ENCODE data around the gene MAPK4. TPM values are rescaled to one million over a fixed set of nuclear protein-coding genes. Genes with fewer than 3 reads are reported as not detected.

Gene MAPK4
- total RNA-seq, 1 donor from 2014 or later: not detected

- intact Hi-C loops (cut with micrococcal nuclease): no loop called here
- Mint-ChIP-seq H3K27me3 (no peaks in the 10 kb centered on the region), H3K36me3 (ENCODE audit: low read depth) (no peaks in the 10 kb centered on the region)
Observed at GRCh38 chr18:50638884-50639420, 79.1 kb downstream of the MAPK4 start.

GRCh38 chr18:50639711-50640110, 79.8 kb downstream of the MAPK4 start:
- intact Hi-C loops (cut with micrococcal nuclease): no loop called here
- H3K4me1 Mint-ChIP-seq: no peaks in the 10 kb centered on the region
- H3K4me3 Mint-ChIP-seq: no peak overlapping the region
- no peaks in the 10 kb centered on the region for H3K9me3 Mint-ChIP-seq
- H3K36me3 Mint-ChIP-seq (ENCODE audit: low read depth): no peaks in the 10 kb centered on the region
- no peaks in the 10 kb centered on the region for H3K27me3 Mint-ChIP-seq
- no peak overlapping the region for H3K27ac Mint-ChIP-seq
- DNase-seq: no peak

More at GRCh38 chr18:50638884-50639420, 79.1 kb downstream of the MAPK4 start:
- no peak overlapping the region for H3K4me3 Mint-ChIP-seq
- H3K4me1 Mint-ChIP-seq: no peaks in the 10 kb centered on the region
- no peak overlapping the region for H3K27ac Mint-ChIP-seq
- H3K9me3 Mint-ChIP-seq: no peaks in the 10 kb centered on the region
- DNase-seq: no peak

GRCh38 chr18:50642439-50642838, 82.6 kb downstream of the MAPK4 start:
- Mint-ChIP-seq H3K27ac (no peak overlapping the region), H3K9me3 (no peaks in the 10 kb centered on the region), H3K4me3 (no peak overlapping the region), H3K27me3 (no peaks in the 10 kb centered on the region), H3K4me1 (no peaks in the 10 kb centered on the region), H3K36me3 (ENCODE audit: low read depth) (no peaks in the 10 kb centered on the region)
- no peak for DNase-seq
- intact Hi-C loops (cut with micrococcal nuclease): no loop called here

DNA sequence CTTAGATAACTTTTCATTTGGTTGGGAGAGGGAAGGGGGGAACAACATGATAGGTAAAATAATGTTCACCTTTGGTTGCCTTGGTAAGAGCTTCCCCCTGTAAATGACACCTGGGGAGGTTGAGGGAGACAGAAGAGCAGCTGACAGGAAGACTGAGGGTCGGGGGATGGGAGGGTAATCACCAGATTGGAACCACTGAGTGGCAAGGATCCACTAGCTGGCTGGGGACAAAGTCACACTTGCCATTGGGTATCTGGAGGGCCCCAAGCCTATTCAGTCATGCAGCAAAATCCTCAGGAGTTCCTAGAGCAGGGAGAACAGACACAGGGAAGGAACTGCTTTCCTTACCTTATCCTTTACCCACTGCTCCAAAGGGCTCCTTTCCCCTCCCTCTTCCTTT, 84.3 kb downstream of the MAPK4 start:
- no peak for DNase-seq
- H3K36me3 Mint-ChIP-seq (ENCODE audit: low read depth): no peaks in the 10 kb centered on the region
- H3K27me3 Mint-ChIP-seq: no peaks in the 10 kb centered on the region
- no peaks in the 10 kb centered on the region for H3K4me1 Mint-ChIP-seq
- no peak overlapping the region for H3K4me3 Mint-ChIP-seq
- H3K27ac Mint-ChIP-seq: no peak overlapping the region
- intact Hi-C loops (cut with micrococcal nuclease): no loop called here
- H3K9me3 Mint-ChIP-seq: no peaks in the 10 kb centered on the region

DNA sequence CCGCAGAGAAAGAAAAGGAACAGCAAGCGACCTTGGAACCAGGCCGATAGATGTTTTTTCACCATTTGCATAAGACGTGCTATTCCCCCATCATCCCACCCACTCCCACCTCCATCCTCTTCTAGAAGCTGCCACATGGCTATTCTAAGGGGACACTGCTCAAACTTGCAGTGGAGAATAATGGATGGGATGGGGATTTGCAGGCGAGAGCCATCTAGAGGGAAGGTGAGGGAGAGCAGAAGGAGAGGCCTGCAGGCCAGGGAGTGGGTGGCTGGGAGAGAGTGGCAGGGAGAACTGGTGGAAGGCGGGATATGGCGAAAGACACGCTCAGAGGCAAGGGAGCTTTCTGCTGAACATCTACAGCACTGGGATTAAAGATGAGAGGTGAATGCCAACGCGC, 84.9 kb downstream of the MAPK4 start:
- Mint-ChIP-seq H3K9me3 (no peaks in the 10 kb centered on the region), H3K4me3 (no peak overlapping the region), H3K4me1 (no peaks in the 10 kb centered on the region), H3K27ac (no peak overlapping the region), H3K27me3 (no peaks in the 10 kb centered on the region), H3K36me3 (ENCODE audit: low read depth) (no peaks in the 10 kb centered on the region)
- no peak for DNase-seq
- intact Hi-C loops (cut with micrococcal nuclease): no loop called here

DNA sequence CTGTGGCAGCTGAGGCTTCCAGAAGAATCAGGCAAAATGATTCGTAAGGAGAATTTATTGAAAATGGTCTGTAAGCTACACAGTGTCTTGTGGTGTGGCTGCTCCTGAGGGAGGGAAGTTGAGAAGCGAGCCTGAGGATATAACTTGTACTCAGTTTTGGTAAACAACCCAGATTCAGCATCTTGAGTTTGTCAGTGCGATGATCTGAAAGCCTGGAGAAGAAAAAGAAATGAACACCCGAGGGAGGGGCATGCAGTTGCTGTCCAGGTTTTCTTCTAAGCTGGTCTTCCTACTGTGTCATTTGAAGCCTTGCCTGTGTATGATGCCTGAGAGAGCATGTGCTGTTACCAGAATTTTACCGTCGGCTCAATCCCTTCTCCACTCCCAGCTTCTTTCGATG, 87.3 kb downstream of the MAPK4 start:
- Mint-ChIP-seq H3K4me1 (no peaks in the 10 kb centered on the region), H3K27ac (no peak overlapping the region), H3K4me3 (no peak overlapping the region), H3K9me3 (no peaks in the 10 kb centered on the region), H3K27me3 (no peaks in the 10 kb centered on the region), H3K36me3 (ENCODE audit: low read depth) (no peaks in the 10 kb centered on the region)
- no peak for DNase-seq
- intact Hi-C loops (cut with micrococcal nuclease): no loop called here

DNA sequence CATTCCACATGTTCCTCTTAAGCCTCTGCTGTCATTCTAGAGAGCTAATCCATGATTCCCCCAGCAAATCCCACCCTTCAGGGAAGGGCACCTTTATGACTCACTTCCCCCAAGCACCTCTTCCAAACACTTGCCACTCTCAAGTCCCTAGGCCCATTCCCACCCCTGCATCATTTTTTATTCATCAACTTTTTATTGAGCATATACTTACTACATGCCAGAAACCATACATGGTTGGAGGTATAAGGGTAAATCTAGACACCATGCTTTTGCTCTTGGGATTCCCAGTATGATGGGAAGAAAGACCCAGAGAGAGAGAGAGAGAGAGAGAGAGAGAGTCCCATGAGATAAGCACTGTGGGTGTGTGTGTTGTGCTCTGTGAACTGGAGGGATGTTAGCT, 87.9 kb downstream of the MAPK4 start:
- Mint-ChIP-seq H3K36me3 (ENCODE audit: low read depth) (no peaks in the 10 kb centered on the region), H3K9me3 (no peaks in the 10 kb centered on the region), H3K27ac (no peak overlapping the region), H3K27me3 (no peaks in the 10 kb centered on the region), H3K4me3 (no peak overlapping the region), H3K4me1 (no peaks in the 10 kb centered on the region)
- no peak for DNase-seq
- intact Hi-C loops (cut with micrococcal nuclease): no loop called here

- Mint-ChIP-seq H3K36me3 (ENCODE audit: low read depth) (no peaks in the 10 kb centered on the region), H3K4me3 (no peak overlapping the region), H3K27me3 (no peaks in the 10 kb centered on the region), H3K27ac (no peak overlapping the region), H3K9me3 (no peaks in the 10 kb centered on the region), H3K4me1 (no peaks in the 10 kb centered on the region)
- intact Hi-C loops (cut with micrococcal nuclease): no loop called here
- no peak for DNase-seq
Observed at GRCh38 chr18:50649821-50650220, 89.9 kb downstream of the MAPK4 start.

DNA sequence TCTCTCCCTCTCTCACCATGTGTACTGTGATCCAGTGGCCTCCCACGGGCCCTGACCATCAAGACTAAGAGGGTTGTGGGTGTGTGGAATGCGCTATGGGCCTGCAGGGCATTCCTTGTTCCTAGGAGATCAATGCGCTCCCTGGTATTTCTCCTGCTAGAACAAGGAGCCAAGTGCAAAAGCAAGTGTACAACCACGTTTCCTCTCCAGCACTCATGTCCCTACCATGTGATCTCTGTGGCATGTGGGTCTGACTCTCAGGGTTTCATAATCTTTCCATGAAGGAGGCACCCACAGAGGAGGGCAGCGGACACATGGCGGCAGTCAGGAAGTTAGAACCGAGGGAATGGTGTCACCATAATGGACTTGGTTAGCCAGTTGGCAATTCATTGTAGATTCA, 91.4 kb downstream of the MAPK4 start:
- H3K4me1 Mint-ChIP-seq: no peaks in the 10 kb centered on the region
- DNase-seq: no peak
- H3K27me3 Mint-ChIP-seq: no peaks in the 10 kb centered on the region
- H3K36me3 Mint-ChIP-seq (ENCODE audit: low read depth): no peaks in the 10 kb centered on the region
- H3K4me3 Mint-ChIP-seq: no peak overlapping the region
- no peak overlapping the region for H3K27ac Mint-ChIP-seq
- no peaks in the 10 kb centered on the region for H3K9me3 Mint-ChIP-seq
- intact Hi-C loops (cut with micrococcal nuclease): no loop called here

DNA sequence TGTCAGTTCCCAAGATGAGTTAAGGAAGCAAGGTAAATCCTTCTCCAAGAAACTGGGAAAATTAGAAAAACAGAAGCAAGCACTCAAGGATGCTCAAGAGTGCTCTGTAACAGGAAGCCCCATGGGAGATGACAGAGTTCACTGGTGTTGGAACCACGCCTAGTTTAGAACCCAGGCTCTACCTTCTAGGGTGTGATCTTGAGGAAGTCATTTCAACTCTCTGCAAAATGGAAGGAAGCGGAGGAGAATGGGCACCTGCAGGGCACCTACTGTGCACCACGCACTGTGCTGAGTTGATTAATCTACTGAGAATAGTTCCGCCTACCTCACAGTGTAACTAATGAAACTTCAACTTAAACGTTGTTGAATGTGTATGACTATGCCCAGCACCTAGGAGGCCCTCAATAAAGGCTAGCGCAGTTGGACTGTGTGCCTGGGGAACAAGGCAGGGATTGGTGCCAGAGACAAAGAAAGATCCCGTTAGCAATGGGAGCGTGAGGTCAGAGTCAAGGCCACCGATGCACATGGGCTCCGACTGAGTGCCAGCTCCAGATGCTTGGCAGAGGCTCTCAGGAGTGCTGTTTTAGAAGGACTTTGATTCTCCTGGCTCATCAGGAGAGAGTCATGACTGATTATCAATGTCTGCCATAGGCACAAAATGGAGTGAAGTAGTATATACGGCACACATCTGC, 93.7 kb downstream of the MAPK4 start:
- intact Hi-C loops (cut with micrococcal nuclease): no loop called here
- DNase-seq: no peak
- no peaks in the 10 kb centered on the region for H3K27me3 Mint-ChIP-seq
- no peak overlapping the region for H3K4me3 Mint-ChIP-seq
- no peaks in the 10 kb centered on the region for H3K9me3 Mint-ChIP-seq
- no peaks in the 10 kb centered on the region for H3K4me1 Mint-ChIP-seq
- H3K27ac Mint-ChIP-seq: no peak overlapping the region
- H3K36me3 Mint-ChIP-seq (ENCODE audit: low read depth): no peaks in the 10 kb centered on the region

- no peaks in the 10 kb centered on the region for H3K27me3 Mint-ChIP-seq
Observed at GRCh38 chr18:50654211-50654610, 94.3 kb downstream of the MAPK4 start.

DNA sequence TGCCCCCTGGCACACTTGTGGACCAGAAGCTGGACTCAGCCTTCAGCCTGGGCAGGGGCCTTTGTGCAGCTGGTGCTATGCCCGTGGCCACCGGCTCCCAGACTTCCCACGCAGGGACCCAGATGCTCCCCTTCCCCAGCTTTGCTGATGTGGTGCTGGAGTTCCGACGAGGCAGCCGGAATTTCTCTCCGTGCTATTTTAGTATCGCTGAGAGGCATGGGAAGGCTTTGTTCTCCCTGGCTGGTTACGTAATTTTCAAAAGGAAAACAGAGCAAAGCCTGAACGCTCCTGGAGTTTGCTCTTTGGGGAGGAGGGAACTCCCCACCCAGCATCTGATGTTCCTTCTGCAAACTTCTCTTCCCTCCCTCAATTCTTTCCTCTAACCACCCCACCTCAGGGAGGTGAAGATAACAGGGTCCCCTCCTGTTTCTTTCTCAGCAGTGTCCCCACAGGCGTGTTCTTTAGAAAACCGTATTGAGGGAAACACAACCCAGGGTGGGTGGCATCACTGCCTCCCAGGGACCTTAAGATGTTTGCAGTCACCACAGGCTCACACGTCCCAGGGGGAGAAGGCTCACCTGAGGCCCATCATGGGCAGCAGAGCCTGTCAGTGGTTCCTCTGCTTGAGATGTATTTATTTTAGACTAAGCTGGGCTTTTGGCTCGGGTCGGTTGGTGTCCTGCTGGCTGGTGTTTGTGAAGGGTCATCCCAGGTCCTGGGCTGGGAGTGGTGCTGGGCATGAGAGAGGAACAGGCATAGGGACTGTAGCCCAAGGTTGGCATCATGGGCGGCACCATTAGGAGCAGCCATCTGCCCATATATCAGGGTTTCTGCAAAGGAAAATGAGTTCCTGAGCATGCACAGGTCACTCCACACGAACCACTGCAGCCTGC, 95.0 kb downstream of the MAPK4 start:
- H3K27ac Mint-ChIP-seq: no peak overlapping the region
- DNase-seq: no peak
- H3K9me3 Mint-ChIP-seq: no peaks in the 10 kb centered on the region
- no peaks in the 10 kb centered on the region for H3K4me1 Mint-ChIP-seq
- H3K27me3 Mint-ChIP-seq: no peaks in the 10 kb centered on the region
- H3K36me3 Mint-ChIP-seq (ENCODE audit: low read depth): no peaks in the 10 kb centered on the region
- H3K4me3 Mint-ChIP-seq: no peak overlapping the region
- intact Hi-C loops (cut with micrococcal nuclease): no loop called here

More at GRCh38 chr18:50654211-50654610, 94.3 kb downstream of the MAPK4 start:
- Mint-ChIP-seq H3K4me1 (no peaks in the 10 kb centered on the region), H3K36me3 (ENCODE audit: low read depth) (no peaks in the 10 kb centered on the region), H3K9me3 (no peaks in the 10 kb centered on the region), H3K4me3 (no peak overlapping the region), H3K27ac (no peak overlapping the region)
- DNase-seq: no peak
- intact Hi-C loops (cut with micrococcal nuclease): no loop called here

DNA sequence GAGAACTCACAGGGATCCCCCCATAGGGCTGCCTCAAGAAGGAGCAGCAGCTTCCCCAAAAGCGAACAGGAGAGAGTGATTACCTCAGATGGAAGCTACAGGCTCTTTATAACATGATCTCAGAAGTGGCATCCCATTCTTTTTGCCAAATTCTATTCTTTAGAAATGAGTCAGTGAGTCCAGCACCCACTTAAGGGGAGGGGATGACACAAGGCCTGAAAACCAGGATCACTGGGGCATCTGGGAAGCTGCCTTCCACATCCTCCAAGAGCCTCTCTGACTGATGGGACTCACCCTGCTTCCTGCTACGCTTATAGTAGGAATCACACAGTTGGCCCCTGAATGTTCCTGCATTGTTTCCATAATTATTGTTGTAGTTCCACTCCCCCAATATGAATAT, 96.5 kb downstream of the MAPK4 start:
- H3K4me3 Mint-ChIP-seq: no peak overlapping the region

DNA sequence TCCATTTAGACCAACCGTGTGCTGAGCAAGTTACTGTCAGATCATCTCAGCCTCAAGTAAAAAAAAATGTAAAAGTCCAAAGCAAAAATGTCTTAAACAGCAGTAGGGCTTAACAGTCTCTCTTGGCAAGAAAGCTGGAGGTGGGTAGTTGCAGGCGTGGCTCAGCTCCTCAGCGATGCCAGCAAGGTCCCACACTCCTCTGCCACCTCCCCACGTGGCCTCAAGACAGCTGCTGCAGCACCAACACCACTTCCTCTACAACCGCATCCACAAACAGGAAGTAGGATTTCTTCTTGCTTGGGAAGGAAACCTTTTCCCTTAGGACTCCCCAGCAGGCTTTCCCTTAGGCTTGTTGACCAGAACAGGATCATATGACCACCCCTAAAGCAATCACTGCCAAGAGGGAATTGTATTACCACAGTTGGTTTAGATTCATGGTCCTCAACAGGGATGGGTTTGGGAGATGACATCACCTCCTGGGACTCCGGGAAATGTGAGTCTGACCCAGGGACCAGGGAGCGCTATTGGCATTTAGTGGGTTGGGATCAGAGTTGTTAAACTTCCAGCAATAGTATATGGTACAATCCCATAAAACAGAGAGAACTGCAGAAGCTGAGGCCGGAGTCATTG, 97.1 kb downstream of the MAPK4 start:
- intact Hi-C loops (cut with micrococcal nuclease): no loop called here
- H3K9me3 Mint-ChIP-seq: peaks cover 1% of the 10 kb centered on the region
- H3K27me3 Mint-ChIP-seq: no peaks in the 10 kb centered on the region
- H3K4me3 Mint-ChIP-seq: no peak overlapping the region
- H3K27ac Mint-ChIP-seq: no peak overlapping the region
- H3K4me1 Mint-ChIP-seq: no peaks in the 10 kb centered on the region
- H3K36me3 Mint-ChIP-seq (ENCODE audit: low read depth): no peaks in the 10 kb centered on the region
- no peak for DNase-seq

More for the DNA sequence above, 96.5 kb downstream of the MAPK4 start:
- Mint-ChIP-seq H3K4me1 (no peaks in the 10 kb centered on the region), H3K27me3 (no peaks in the 10 kb centered on the region), H3K36me3 (ENCODE audit: low read depth) (no peaks in the 10 kb centered on the region), H3K27ac (no peak overlapping the region), H3K9me3 (no peaks in the 10 kb centered on the region)
- no peak for DNase-seq
- intact Hi-C loops (cut with micrococcal nuclease): no loop called here
